HUDEP-2 (cell line): ENCODE measurements around the gene ALPP.
A peak's percentile ranks its signal among the peaks of the same experiment; 100 is the strongest.
"Not testable (repeated sequence)": the region's sequence is repeated elsewhere in the genome, so short reads cannot be mapped to it uniquely, and the experiment has no call there.

ENCODE experiments used
- DNase-seq, 76 experiments: peaks; one replicate each; lab custom pipeline; 2025; ENCODE audit not compliant: unreplicated experiment in 76 of 76; lab: John Stamatoyannopoulos, UW

ALPP gene

DNA sequence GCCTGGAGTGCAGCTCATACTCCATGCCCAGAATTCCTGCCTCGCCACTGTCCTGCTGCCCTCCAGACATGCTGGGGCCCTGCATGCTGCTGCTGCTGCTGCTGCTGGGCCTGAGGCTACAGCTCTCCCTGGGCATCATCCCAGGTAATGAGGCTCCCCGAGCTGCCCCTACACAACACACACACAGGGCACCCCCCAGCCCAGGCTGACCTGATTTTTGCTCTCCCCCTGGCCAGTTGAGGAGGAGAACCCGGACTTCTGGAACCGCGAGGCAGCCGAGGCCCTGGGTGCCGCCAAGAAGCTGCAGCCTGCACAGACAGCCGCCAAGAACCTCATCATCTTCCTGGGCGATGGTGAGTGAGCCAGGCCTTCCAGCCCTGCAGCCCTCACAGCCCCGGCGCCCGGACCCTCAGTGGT, at the start of gene ALPP:
TSS of gene ALPP (plus strand) at position 17 of the 417 bp plus-strand sequence. CDS start at position 69, 52 bp downstream.
- not testable (repeated sequence) for DNase-seq

DNA sequence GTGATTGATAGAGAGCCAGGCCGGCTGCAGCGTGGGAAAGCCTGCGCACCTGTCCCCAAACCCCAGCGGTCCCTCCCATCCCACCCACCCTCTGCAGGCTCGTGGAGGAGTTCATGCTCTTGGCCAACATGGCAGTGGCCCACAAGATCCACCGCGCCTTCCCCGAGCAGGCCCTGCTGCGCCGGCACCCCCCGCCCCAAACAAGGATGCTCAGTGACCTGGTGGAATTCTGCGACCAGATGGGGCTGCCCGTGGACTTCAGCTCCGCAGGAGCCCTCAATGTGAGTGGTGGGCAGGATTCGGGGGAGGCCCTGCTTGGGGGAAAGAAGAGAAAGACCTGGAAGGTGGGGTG, 48.9 kb upstream of the ALPP start:
- no peak for DNase-seq

DNA sequence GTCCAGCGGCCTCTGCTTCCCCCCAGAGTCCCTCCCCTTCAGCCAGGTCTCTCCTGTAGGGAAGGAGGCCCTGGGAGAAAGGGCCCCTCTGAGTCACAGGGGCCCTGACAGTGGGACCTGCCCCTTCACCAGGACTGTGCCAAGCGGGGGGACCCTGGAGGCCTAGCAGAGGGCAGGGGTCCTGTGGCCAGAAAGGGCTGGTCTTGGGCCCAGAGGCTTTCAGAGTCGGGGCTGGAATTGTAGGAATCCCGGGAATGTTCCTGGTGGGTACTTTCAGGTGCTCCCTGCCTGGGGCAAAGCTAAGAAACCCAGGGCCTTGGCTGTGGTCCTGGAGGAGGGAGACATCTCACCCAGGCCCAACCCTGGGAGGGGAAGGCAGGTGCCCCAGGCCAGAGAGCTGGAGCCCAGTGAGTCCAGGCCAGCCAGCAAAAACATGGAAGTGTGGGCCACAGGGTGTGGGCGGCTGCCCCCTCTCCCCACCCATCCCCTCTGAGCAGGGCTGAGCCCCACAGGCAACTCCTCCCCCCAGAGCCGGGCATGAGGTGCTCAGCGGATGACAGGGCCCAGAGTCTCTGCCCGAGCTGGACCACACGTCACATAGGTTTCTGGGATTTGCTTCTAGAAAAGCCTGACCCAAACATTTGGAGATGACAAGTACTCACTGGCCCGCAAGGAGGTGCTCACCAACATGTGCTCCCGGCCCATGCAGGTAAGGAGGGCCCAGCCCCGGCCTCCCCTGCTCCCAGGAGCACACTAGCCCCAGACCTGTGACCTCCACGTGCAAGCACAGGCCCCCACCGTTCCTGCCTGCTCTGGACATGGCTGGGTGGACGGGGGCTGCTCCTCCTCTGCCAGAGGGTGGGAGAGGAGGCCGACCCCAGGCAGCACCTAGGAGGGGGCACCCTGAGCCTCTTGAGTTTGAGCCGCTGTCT, 48.2 kb upstream of the ALPP start:
- DNase-seq = no peak

DNA sequence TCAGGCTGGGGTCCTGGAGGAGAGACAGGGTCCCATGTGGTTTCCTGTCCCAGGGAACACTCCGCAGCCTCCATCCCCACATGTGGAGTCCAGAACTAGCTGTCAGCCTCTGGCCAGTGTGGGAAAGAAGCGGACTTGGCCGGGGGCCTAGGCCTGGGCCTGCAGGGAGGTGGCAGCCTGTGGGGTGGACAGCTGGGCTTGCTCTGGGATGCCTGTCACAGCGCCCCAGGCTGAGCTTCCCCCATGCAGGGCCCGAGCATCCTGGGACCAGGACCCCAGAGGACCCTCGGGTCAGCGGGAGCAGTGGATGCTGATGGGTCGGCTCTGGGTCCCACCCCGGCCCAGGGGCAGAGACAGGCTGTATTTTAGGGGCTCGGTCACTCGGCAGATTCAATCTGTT, 47.5 kb upstream of the ALPP start:
- DNase-seq = not testable (repeated sequence)

DNA sequence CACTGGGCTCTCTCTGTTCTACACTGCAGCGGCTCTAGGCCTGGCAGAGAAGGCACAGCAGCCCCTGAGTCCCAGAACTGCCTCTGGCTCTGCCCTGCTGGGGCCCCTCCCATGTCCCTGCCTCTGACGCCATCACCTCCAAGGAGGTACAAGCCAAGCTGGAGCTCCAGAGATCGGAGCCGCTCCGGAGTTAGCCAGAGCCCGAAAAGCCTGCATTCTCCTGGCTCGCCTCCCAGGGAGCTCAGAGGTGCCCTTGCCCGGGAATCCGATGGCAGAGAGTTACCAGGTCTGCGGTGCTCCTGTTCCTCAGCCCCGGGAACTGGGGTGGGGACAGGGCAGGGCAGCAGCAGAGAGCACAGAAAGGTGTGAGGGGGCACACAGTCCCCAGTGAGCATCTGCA, 46.9 kb upstream of the ALPP start:
- DNase-seq = not testable (repeated sequence)

DNA sequence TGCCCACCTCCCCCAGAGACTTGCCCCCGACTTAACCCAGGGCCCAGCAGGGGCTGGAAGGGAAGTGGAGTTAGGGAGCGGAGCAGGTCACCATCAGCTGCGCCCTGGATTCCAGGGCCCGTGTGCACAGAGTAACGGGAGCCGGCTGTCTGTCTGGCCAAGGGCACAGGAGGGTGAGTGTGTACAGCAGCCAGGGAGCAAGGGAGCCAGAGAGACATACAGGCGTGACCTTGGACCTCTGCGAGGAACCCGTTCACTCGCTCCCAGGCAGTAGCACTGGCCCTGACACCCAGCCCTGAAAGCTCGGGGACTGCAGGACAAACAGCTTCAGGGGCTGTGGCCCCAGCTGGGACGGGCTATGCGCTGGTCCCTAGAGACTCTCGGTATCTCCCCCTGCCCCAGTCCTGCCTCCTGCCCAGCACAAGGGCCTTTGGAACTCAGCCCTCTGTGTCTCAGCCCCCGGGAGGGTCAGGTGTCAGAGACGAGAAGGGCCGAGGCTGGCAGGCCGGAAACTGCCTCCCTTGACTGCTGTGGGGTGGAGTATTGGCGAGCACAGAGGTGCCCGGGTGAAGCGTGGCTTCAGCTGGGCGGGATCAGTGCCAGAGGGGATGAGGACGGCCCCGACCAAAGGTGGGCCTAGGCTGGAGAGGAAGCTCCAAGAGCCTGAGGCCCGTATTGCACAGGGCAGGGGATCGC, 46.2 kb upstream of the ALPP start:
- DNase-seq = not testable (repeated sequence)

DNA sequence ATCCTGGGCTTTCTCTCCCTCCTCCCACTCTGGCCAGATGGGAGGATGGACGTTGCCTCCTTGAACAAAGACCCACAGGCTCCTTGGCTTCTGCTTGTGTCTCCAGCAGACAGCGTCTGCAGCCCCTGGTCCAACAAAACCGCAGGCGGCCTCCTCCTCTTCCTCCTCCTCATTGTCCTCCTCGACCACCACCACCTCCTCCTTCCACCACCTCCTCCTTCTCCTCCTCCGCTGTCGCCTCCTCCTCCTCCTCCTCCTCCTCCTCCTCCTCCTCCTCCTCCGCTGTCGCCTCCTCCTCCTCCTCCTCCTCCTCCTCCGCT, 45.7 kb upstream of the ALPP start:
- peak in 1 of 76 experiments; percentile 24 for DNase-seq

DNA sequence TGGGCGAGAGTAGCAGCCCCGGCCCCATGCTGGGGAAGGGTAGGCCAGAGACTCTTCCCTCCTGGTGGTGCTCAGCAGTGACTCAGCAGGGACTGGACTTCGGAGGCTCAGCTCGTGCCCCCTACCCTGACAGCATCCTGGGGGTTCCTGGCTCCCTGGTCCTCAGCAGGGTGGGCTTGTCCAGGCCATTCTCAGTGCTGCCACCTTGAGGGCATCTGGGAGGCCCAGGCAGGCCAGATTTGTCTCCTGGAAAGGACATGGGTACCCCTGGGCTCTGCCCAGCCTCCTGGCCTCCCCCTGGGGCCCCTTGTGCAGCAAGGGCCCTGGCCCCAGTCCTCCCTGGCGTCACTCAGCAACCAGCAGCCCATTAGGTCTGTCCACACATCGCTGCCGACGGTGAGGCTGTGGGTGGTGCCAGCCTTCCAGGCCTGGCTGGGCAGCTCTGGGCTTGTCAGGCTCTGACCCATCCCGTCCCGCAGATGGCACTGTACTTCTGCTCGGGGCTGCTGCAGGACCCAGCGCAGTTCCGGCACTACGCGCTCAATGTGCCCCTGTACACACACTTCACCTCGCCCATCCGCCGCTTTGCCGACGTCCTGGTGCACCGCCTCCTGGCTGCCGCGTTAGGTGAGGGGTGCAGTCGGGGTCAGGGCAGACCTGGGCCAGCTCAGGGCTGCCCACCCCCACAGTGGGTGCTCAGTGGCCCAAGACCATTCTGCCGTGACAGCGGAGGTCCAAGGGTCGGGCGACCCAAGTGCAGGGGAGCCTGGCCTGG, 45.0 kb upstream of the ALPP start:
- peak in 2 of 76 experiments; percentile 6 to 12 for DNase-seq

DNA sequence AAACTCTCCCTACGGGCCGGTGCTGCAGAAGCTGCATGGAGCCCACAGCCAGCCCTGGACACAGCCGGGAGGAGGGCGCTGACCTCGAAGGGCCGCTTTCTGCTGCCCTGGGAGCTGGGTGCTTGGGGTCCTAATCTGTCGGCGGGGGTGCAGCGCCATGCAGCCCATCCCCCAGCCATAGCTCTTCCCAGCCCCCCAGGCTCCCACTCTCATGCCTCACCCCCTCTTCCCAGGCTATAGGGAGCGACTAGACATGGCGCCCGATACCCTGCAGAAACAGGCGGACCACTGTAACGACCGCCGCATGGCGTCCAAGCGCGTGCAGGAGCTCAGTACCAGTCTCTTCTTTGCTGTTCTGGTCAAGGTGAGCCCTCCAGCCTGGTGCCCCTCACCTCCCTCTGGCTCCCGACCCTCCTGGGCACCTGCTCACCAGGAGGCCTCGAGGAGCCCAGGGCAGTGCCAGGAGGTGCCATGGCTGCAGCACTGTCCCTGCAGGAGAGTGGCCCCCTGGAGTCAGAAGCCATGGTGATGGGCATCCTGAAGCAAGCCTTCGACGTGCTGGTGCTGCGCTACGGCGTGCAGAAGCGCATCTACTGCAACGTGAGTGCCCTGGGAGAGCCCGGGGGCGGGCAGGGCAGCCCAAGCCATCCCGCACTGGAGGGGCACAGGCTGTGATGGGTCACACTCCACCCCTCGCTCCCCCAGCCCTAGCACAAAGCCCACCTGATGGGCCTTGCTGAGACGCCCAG, 44.2 kb upstream of the ALPP start:
- not testable (repeated sequence) for DNase-seq

DNA sequence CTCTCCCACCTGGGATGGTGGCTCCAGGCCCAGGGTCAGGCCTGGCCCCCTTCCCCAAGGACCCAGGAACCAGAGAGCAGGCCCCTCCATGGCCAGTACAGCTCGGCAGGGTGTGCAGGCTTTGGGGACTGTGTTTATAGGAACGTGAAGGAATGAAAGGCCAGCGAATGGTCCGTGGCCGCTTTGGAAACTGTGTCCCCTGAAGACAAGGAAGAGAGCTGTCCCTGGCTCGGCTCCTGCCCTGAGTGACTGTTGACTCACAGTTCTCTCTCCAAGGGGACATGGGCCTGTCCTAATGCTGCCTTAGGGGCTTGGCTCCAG, 43.7 kb upstream of the ALPP start:
- not testable (repeated sequence) for DNase-seq

DNA sequence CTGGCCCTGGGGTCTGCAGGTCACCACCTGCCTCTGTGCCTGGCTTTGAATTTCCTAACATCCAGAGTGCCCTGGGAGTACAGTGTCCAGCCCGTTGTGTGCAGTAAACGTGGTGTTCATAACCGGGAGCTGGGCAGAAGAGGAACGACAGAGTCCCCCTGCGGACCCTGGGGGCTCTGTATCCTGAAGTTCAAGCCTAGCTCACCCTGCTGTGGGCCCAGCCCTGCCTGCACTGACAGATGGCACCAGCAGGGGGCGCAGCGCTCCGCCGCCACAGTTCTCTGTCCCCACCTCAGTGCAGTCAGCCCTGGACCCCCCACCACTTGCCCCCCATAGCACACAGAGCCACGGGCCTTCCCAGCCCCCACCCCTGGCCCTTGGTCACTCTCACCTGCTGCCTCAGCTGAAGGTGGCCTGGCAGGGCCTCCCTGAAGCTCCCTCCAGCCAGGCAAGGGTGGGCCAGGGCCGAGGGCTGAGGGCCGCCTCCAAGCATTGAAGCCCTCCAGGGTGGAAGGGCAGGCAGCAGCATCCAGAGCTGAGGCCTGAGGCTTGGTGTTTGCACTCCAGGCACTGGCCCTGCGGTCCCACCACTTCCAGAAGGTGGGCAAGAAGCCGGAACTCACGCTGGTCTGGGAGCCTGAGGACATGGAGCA, 43.2 kb upstream of the ALPP start:
- DNase-seq = not testable (repeated sequence)

DNA sequence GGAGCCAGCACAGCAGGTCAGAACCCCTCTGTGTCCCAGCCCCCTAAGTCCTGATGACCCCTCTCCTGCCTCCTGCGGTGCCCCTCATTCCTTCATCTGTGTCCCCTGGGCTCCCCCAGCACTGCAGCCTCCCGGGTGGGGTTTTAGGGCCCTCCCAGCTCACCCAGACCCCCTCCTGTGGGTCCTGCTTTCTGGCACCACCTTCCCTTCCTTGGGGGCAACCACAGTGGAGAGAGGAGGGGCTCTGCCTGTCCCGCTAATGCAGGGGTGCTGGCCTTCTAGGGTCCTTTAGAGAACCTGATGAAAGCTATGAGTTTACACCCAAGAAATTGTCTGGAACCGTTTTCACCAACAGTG, 42.7 kb upstream of the ALPP start:
- DNase-seq = no peak

DNA sequence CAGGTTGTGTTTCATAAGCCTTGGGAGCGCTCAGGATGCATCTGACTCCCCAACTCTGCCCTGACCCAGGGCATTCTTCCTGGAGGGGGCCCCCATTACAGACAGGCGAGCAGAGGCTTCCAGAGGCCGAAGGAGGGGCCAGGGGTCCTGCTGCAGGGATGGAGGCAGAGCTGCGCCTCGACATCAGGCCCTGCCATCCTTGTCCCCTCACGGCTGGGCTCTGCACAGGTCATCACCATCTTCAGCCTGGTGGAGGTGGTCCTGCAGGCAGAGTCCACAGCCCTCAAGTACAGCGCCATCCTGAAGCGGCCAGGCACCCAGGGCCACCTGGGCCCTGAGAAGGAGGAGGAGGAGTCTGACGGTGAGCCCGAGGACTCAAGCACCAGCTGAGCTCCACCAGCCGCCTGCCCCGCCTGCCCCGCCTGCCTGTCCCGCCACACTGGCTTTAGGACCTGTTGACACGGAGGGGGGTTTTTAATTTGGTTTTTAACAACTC, 42.3 kb upstream of the ALPP start:
- DNase-seq = no peak

DNA sequence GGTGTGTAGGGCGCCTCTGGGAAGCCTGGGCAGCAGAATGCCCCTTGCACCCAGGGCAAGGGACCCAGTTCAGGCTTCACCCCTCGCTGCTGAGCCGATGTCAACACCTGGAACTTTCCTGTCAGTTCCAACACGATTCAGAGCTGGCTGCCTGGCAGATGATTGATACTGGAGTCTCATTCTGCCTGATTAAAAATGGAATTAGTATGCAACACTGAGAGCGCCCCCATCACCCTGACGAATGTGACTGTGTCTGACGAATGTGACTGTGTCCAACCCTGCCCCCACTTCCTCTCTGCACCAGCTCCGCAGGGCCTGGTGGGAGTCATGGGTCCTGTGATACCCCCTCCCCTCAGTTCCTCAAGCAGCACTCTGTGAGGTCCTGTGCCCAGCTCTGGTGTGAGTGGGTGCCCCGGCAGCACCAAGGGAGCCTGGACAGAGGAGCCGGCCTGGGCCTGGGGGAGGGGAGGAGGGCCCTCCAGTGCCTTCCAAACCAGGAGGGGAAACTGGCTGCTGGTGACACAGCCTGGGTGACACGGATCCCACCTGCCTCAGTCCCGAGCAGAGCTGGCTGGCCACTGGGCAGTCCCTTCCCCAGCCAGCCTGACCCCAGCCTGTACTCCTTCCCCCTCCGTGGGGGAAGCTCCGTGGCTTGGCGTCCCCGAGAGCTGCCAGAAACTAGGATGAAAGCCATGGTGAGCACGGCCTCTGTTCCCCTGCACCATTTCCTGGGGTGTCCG, 41.4 kb upstream of the ALPP start:
- DNase-seq = no peak

DNA sequence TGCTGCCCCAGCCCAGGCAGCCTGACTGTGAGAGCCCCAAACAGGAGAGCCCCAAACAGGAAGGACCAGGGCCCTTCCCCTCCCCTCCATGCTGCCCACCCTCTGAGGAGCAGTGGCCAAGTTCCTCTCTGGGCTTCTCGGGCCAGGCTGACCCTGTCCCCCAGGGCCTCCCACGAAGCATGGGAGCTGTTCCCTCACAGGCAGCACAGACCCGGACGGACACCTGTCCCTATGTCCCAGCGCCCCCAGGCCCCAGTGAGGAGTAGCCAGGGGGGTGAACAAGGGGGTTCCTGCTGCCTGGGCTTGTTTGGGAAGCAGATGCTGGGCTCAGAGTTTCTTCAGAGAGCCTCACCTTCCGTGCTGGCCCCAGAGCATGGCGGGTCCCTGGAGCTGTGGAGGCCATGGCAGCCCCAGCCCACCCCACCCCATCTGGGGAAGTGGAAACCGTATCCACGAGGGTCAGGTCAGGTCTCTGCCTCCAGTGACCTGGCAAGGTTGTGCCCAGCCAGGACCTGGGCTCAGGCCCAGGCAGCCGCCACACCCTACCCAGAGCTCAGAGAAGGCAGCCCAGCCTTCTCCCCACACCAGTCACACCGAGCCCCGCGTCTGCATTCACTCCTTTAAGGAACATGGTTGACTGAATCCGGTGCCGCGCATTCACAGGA, 40.3 kb upstream of the ALPP start:
- not testable (repeated sequence) for DNase-seq

DNA sequence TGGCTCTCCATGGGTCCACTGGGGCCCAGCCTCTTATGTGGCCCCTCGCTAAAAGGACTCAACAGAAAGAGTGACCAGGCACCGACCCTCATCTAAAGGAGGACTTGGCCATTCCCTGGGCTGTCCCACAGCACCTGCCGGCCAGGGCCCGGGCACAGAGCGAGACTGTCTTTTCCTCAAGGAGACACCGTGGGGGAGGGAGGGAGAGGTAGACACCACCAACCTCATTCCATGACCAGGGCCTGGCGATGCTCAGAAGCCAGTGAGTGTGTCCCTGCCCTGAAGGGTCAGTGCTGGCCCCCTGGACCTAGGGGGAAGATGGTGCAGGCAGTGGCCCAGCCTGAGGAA, 39.8 kb upstream of the ALPP start:
- no peak for DNase-seq

DNA sequence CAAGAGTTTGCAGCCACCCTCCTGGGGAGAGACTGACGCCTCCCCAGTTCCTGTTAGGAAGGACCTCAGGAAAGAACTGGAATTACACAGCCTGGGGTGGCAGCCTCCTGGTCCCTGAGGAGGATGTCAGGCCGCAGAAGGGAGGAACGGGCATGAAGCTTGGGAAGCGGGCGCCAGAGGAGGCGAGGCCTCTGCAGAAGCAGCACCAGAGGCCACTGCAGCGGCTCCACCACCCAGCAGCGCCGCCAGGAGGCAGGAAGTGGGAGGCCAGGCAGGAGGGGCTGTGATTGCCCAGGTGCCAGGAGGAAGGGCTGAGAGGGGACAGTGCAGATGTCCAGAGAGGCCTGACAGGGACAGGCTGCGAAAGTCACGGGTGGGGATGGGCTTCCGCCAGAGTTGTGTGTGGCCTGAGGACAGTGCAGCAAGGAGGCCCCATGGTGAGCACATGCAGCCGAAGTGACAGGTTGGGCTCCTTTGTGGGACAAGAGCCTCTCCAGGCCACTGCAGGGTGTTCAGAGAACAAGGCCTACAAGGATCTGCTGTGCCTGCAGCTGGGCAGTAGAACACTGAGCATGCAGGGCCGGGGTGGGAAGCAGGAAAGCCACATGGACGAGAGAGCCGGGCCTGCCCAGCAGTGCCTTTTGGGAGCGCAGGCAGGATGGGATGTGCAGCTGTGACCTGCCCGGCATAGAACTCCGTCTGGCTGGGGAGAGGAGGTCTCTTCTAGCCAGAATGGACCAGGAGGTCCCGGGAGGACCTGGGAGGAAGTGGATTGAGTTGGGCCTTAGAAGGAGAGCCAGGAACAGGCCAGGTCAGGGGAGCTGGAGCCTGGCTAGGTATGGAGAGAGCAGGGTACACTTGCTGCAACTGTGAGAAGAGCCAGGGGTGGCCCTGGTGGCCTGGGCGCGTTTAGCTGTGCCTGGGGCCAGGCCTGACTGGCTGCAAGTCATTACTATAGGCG, 39.1 kb upstream of the ALPP start:
- no peak for DNase-seq
